GM21367 (cell line): ENCODE measurements around the gene MERTK.

Source experiments
- ATAC-seq: cut with Tn5 transposase; IDR thresholded peaks from one replicate; pipeline ENCODE4 v1.9.1; 2021; ENCODE audit not compliant: unreplicated experiment

The MERTK gene

DNA sequence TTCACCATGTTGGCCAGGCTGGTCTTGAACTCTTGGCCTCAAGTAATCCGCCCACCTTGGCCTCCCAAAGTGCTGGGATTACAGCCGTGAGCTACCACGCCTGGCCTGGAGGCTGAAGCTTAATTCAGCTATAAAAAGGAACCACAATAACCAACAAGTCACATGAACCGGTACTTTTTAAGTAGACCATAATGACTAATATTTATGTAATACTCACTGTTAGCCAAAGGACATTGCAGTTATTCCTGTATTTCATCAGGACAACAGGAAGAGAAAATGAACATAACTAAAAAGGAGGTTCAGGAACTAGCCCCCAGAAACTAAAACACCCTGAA lies 107.6 kb downstream of the MERTK start:
- no peak for ATAC-seq

DNA sequence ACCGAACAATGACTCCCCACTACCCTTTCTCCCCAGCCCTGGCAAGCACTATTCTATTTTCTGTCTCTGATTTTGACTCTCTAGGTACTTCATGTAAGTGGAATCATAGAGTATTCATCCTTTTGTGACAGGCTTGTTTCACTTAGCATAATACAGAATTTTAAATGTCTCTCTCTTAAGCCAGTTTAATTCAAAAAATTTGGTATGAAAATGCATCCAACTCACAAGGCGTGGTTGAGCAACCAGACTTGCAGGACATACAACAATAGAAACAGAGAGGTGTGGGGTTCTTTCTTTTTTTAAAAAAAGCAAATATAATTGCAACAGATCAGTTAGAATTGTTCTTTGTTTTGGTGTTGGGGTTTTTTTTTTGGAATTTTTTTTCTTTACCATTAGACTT lies 109.1 kb downstream of the MERTK start:
- no peak for ATAC-seq

DNA sequence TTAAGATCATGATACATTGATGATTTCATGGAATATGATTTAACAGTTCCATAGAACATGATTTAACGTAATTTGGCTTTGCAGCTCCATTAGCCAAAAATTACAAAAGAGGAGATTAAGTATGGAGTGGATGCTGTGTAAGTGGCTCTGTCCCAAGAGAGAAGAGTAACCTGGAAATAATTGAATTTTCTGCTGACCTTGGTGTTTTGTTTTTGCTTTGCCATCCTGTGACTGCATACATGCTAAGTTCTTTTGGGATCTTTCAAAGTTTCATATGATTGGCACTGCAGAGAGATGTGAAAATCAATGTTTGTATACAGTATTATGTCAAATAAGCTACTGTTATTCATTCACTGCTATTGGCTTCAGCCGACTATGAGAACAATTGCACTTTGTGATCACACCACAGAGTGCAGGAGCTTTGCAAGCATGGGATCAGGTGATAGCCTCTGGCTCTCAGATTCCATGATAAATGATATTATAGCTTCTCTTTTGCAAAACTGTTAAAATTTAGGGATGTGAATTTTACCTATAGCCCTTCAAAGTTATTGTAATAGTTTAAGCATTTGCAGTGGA lies 110.6 kb downstream of the MERTK start:
- ATAC-seq: no peak

DNA sequence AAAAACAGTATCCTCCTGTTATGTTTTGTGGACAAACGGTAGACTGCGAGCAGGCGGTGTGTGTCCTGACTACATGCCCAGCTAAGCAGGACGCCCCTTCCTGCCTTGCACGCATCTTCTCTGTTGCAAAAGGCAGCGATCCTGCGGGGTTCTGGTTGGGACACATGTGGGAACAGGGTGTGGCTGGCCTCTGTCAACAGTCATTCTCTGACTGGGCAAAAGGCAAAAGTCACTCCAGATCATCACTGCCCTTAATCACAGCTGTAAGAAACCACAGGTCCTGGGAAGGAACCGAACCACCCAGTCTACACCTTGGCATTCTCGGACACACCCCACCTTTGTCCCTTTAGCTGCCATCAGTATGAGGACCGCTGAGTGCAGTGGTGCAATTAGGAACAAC lies 112.3 kb downstream of the MERTK start:
- ATAC-seq: no peak

DNA sequence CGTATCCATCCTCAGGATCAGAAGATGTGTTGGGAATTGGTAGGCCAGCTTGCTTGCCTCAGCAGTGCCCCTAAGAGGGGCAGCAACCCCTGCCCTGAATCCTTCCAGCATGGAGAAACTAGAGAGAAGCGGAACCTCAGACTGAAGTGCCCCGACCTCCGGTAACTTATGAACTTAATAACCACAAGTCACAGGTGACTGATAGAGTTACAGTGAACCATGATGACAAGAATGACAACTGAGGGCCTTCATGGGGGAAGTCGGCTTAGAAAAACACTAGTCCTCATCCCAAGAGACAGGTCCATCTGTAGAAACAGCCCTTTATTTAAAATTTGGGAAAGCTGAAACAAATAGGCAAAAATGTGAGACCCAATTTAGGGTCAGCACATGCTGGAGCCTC lies 114.1 kb downstream of the MERTK start:
- no peak for ATAC-seq

DNA sequence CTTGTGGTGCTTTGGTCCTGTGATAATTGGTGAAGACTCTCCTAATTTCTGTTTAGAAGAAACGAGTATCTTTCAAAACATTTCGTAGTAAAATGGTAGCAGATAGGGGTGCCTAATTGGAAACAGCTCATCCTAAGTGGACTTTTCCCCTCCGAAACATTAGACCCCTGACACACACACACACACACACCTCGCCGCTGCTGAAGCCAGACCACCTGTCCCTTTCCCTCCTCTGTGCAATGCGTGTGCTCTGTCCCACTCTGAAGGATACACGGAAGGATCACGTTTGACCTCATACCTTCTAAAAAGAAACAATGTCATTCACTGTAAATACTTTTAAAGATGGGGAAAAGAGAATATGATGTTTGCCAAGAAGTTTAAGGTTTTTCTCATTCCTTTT lies 120.4 kb downstream of the MERTK start:
- ATAC-seq: no peak

DNA sequence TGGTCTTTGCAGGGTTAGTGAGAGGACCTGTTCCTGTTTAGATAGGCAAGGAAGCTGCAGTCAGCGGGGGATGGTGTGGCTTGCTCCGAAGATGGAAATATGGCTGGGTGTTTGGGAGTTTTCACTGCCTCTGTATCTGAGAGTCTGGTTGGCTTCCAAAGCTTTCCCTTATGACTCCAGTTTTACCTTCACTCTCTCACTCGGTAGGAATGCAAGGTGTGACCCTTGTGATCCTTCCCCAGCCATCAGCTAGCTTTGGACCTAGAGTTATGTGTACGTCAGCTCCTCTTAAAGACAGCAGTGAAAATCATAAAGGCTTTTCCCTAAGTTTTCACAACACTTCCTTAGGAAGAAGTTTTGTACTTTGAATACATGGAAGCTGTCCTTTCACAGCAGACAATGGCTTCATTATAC lies 121.2 kb downstream of the MERTK start:
- no peak for ATAC-seq

DNA sequence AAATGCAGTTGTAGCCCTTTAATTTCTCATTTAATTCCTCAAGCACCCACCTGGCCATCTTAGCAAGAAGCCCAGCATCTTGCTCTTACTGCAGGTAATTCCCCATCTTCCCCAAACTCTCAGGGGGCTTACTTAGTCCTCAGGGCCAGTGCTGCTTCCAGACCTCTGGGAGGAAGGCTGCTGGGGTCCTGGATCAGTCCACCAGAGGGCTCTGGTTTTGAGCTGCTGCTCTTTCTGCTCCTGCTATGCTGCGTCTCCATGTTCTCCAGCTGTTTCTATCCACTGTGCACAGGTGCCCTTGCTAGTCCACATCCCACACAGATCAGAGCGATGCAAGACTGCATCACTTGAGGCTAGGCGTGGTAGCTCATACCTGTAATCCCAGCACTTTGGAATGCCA lies 122.2 kb downstream of the MERTK start:
- no peak for ATAC-seq

DNA sequence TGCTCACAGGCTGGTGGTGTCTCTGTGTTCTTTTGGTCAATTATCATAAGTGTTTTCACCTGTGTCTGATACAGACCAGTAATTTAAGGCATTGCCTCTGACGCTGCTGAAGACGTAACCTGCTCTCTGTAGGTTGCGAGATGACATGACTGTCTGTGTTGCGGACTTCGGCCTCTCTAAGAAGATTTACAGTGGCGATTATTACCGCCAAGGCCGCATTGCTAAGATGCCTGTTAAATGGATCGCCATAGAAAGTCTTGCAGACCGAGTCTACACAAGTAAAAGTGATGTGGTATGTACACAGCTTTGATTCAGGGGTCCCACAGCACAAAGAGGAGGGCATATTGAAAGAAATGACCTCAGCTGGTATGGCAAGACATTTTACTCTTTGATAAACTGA lies 122.9 kb downstream of the MERTK start:
- no peak for ATAC-seq

DNA sequence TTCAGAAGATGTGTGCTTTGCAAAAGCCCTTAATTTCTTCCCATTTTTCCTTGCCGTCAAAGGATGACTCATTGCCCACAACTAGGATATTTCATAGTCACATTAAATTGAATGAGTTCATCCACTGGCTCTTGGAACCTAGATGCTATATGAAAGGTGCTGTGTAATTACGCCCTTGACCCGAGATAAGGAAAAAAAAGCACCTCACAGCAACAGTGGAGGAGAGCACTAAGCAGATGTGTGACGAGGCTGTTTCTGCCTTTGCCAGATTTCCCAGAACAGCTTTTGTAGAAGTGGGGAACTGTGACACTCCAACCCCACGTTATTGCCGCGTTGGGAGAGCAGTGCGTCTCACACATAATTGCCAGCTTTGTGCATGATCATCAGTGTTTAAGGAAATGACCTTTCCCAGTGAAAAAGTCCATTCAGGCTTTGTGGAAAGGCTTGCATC lies 123.4 kb downstream of the MERTK start:
- no peak for ATAC-seq

DNA sequence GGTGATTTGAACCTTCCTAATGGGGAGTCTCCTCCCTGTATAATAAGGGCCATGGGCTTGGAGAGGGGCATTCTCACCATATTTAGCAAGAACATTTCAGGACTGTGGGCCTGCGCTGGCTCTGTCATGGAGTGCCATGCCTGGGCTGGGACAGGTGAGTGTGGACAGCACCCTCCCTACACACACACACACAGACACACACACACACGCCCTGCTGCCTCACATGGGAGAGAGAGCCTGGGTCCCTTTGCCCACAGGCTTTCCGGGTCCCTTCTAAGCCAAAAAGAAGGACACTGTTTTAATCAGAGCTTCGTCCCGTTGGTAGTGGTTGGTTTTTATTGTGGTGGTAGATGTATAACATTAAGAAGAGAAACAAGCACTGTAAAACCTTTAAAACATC lies 125.3 kb downstream of the MERTK start:
- no peak for ATAC-seq

DNA sequence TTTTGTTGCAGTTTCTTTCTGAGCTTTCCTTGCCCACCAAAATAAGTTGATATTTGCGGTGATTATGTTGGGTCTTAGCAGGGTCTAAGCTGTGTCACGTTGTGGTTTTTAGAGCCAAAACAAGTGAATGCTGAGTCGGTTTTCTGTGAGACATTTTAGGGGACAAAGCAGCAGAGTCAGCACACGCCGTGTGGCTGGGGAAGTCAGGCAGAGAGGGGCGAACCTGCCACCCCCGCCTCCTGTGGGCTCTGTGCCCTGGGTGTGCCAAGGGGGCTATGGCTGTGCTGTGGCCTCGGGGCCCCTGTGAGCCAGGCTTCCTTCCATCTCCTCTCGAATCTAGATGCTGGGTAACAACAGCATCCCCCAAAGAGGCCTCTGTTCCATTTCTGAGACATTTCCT lies 125.8 kb downstream of the MERTK start:
- no peak for ATAC-seq

DNA sequence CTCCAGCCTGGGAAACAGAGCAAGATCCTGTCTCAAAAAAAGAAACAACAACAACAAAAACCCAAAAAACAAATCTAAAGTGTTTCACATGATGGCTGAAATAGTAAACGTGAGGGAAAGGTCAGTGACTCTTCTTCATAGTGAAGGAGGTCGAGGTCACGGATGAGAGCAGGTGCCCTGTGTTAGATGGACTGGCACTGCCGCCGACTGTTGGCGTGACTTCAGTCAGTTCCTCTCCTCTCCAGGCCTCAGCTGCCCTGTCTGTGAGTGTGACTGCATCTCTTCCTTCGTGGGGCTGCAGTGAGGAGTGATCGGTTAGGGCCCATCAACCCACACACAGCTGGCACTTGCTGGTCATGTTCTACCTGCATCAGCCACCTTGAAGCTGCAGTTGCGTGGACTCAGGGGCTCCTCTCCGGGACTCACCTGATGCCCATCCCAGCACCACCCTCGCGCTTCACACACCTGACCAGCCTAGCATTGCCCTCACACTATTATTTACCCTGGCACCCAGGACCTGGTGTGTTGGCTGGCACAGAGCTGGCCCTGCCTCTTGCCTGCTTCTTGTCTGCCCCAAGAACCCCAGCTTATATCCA lies 126.6 kb downstream of the MERTK start:
- ATAC-seq: no peak

DNA sequence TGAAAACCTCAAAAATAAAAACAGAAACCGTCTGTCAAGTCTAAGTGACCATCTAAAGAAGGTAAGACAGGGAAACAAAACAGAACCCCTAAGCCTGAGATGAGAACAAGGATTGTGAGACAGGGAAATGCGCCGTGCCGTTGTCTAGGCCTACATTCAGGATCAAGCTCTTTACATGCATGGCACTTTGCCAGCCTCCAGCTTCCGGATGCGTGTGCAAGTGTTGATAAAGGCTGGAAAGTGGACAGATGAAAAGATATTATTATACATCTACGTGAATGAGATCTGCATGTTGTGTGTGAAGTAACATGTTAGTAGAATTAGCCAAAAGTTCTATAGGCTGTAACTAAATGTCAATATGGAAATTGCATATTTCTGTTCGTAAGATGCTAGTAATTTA lies 128.1 kb downstream of the MERTK start:
- ATAC-seq: no peak

DNA sequence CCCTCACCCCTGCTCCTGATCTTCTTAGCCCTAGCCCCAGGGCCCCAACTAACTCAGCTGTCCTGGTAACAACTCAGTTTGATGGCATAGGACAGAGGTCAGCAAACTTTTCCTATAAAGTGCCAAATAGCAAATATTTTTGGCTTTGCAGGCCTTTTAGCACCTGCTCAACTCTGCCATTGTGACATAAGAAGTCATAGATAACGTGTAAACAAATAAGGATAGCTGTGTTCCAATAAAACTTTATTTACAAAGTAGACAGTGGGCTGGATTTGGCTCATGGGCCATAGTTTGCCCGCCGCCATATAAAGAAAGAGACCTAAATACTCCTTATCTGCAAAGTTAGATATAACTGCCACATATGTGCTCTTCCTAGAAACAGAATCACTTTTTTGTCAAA lies 129.4 kb downstream of the MERTK start:
- ATAC-seq: no peak

DNA sequence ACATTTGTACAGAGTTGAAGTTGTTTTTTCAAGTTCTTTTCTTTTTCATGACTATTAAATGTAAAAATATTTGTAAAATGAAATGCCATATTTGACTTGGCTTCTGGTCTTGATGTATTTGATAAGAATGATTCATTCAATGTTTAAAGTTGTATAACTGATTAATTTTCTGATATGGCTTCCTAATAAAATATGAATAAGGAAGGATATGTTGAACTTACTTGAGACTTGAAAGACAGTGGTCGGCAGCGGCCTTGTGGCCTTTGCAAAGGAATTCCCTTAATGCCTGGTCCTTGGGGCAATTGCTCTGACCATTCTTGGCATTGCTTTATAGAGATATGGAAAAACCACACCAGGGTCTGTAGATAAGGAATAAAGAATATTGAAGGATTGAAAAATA lies 130.8 kb downstream of the MERTK start:
- ATAC-seq: no peak

DNA sequence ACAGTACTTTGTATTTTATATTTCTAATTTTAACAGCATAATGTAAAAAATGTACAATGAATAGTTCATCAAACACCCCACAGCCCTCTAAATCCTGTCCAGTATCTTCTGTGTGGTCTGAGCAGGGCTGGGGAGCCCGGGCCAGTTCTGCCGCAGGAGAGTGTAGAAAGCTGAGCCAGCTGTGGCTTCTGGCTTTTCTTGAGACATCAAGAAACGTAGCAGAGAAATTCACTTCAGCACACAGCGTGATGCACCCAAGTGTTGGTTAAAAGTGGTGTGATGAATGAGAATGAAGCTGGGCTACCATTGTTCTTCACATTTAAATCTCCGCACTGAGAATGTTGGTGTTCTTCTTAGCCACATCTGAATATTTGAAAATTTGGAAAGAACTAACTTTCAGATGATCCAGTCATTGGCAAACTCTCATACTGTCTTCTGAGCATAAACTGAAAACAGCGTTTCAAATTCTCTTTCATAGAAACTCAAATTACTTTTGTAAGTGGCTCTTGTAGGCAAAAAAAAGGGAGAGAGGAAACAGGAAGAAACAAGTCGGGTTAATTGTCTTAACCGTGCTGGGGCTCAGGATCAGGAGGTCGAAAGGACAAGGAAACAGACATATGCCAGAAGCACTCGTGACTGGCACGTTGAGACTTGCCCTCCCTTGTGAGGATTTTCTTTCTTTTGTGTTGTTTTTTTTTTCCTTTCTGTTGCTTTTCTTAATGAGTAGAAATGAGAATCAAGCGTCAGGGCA lies 133.2 kb downstream of the MERTK start:
- ATAC-seq: no peak

DNA sequence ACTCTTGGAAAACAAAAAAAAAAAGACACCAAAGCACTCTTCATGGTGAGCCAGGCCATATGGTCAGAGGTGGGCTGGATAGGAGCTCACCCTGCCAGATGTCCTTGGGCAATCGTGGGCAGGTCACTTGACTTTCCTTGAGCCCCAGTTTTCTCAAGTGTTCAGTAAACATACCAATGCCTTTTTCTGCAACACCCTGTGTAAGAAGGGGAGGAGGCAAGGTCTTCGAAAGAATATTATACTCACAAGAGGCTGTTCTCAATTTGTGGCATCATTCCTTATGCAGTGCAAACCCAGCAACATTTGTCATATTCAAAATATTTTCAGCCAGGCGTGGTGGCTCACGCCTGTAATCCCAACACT lies 133.8 kb downstream of the MERTK start:
- ATAC-seq: no peak

DNA sequence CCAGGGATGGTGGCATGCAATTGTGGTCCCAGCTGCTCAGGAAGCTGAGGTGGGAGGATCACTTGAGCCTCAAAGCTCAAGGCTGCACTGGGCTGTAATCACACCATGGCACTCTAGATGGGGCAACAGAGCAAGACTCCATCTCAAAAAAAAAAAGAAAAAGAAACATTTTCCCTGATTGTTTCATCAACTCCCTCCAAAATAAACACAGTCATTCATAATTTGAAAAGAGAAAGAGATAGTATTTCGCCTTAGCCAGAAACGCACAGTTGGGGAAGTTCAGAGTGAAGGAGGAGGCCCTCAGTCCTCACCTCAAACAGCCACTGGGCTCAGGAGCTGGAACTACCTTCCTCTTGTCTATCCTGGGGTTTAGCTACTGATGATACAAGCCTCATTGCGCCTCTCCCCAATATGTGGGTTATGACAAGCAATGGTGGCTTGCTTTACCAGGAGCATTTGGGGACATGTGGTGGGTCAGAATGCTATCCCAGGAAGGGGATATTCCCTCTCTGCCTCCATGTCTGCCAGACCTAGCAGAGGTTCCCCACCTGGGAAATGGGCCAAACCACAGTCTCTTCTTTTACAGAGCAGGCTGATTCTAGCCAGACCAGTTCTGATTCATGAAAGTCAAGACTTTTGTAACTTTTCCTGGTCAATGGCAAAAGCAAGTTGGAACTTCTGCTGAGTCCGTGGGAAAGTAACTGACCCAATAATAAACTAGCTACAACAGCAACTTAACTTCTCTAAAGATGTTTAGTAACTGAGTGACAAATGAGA lies 134.5 kb downstream of the MERTK start:
- no peak for ATAC-seq

DNA sequence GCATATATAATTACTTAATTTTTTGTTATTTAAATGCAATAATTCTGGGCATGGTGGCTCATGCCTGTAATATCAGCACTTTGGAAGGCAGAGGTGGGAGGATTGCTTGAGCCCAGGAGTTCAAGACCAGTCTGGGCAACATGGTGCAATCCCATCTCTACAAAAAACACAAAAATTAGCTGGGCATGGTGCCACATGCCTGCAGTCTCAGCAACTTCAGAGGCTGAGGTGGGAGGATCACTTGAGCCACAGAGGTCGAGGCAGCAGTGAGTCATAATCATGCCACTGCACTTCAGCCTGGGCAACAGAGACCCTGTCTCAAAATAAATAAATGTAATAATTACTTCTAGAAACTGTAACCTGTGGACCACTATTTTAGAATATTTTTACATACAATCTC lies 135.2 kb downstream of the MERTK start:
- ATAC-seq: no peak

DNA sequence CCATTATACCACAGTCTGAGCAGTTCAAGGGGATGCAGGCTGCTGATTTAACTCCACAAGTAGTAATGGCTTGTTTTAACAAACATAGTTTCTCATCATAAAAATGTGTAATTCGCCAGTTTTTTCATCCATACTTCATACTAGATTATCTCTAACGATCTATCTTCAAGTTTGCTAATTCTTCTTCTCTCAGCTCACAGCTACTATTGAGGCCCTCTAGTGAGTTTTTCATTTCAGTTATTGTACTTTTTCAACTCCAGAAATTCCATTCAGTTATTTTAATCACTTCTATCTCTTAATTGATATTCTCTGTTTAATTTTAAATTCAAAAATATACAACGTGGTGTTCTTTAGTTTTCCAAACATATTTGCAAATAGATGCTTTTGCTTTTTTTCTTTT lies 136.5 kb downstream of the MERTK start:
- no peak for ATAC-seq

DNA sequence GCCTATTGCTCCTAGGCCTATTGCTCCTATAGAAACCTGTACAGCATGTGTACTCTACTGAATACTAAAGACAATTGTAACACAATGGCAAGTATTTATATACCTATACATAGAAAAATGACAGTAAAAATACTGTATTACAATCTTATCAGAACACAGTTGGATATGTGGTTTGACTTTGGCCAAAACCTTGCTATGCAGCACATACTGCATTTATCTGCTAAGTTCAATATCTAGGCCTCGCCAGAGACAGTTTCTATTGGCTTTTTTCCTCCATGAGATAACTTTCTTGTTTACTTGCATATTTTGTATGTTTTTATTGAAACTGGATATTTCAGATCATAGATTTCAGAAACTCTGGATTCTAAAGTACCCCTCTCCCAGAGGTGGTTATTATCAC lies 137.4 kb downstream of the MERTK start:
- no peak for ATAC-seq
